HepG2 (cell line): ENCODE data around the gene TEX19. TPM values are rescaled to one million over a fixed set of nuclear protein-coding genes. Genes with fewer than 3 reads are reported as not detected.

ENCODE experiments used
- ATAC-seq: fragments of 200-7000 bp; cut with Tn5 transposase; 3 replicates; pipeline ENCODE4 v1.9.1; 2020; ENCODE audit warnings: mild to moderate bottlenecking, moderate library complexity
- BruUV-seq: library from RNA; stranded (reverse); fragments of 400-500 nt; replicated peaks from 2 replicates; lab custom pipeline; 2021; lab: Mats Ljungman, UMichigan
- CTCF ChIA-PET: fragments of 300-600 bp; formaldehyde crosslinking; extraction: SDS; loops from one replicate; lab custom pipeline; 2021; ENCODE audit warnings: low total read pairs, inconsistent platforms, low intra/inter-chr PET ratio; lab: Yijun Ruan, JAX
- POLR2A ChIA-PET: fragments of 350-600 bp; sonication (Branson Sonifier 250); formaldehyde crosslinking; loops from one replicate; lab custom pipeline; 2020; ENCODE audit warnings: antibody characterized with exemption, inconsistent platforms; lab: Yijun Ruan, JAX
- DNase-seq: peaks from one replicate; pipeline ENCODE4 v3.0.0-alpha.2; 2015; ENCODE audit warnings: low spot score
- FAIRE-seq: peaks from 3 replicates; lab custom pipeline; 2011; peaks lifted over from hg19 to GRCh38; lab: Jason Lieb, UNC
- H2AFZ ChIP-seq: one replicate; pipeline ENCODE4 v1.6.1; 2011; ENCODE audit warnings: low read length, inconsistent platforms
- H3K27ac ChIP-seq: fragments of 300-600 bp; 3 replicates; pipeline ENCODE4 v1.8.0; 2011; ENCODE audit warnings: mixed run types, mild to moderate bottlenecking, mixed read lengths, low read length, inconsistent platforms; ENCODE audit not compliant: insufficient read depth; ENCODE audit errors: extremely low read length
- H3K27me3 ChIP-seq, 2 experiments: fragments of 200-600 bp in 1 of 2; 2 replicates in 1 of 2; 3 replicates in 1 of 2; pipeline versions ENCODE4 v1.6.0 to v1.8.0; 2011; ENCODE audit warnings: low read length in 2 of 2, mild to moderate bottlenecking in 2 of 2, moderate library complexity in 2 of 2, inconsistent platforms in 1 of 2; ENCODE audit not compliant: insufficient read depth in 2 of 2, control insufficient read depth in 1 of 2
- H3K36me3 ChIP-seq, 2 experiments: fragments of 200-600 bp in 1 of 2; replicated peaks in 1 of 2; 2 replicates in 1 of 2; 3 replicates in 1 of 2; pipeline versions ENCODE4 v1.5.1 to v1.8.0; 2011; ENCODE audit warnings: low read length in 2 of 2, inconsistent platforms in 1 of 2; ENCODE audit not compliant: insufficient read depth in 2 of 2, control insufficient read depth in 1 of 2
- H3K4me1 ChIP-seq: 2 replicates; pipeline ENCODE4 v1.5.1; 2012; ENCODE audit warnings: low read length, inconsistent platforms; ENCODE audit not compliant: insufficient read depth
- H3K4me2 ChIP-seq: 2 replicates; pipeline ENCODE4 v1.6.0; 2011; ENCODE audit warnings: low read depth, low read length, inconsistent platforms
- H3K4me3 ChIP-seq, 3 experiments: fragments of 200-600 bp in 1 of 3; sonication (generic), shearing (Covaris generic) in 1 of 3; replicated peaks in 1 of 3; 2 replicates each; pipeline ENCODE4 v1.5.1; 2011 to 2016; ENCODE audit warnings: low read length in 3 of 3, inconsistent platforms in 2 of 3, low read depth in 2 of 3, mild to moderate bottlenecking in 2 of 3, control low read depth in 1 of 3, mixed read lengths in 1 of 3; ENCODE audit not compliant: insufficient read depth in 1 of 3
- H3K79me2 ChIP-seq: one replicate; pipeline ENCODE4 v1.6.1; 2011; ENCODE audit warnings: low read length, inconsistent platforms; ENCODE audit not compliant: insufficient read depth
- H3K9ac ChIP-seq: 2 replicates; pipeline ENCODE4 v1.6.0; 2011; ENCODE audit warnings: mild to moderate bottlenecking, low read depth, low read length, inconsistent platforms; ENCODE audit not compliant: insufficient read depth
- H3K9me3 ChIP-seq: 2 replicates; pipeline ENCODE4 v1.5.1; 2012; ENCODE audit warnings: mild to moderate bottlenecking, low read length
- H4K20me1 ChIP-seq: 2 replicates; pipeline ENCODE4 v1.6.0; 2011; ENCODE audit warnings: inconsistent platforms, mild to moderate bottlenecking, low read length, moderate library complexity; ENCODE audit not compliant: insufficient read depth
- CEBPG ChIP-seq: IDR thresholded peaks from 2 replicates; pipeline ENCODE4 v1.6.1; 2016
- ELF1 ChIP-seq: sonication (generic); formaldehyde crosslinking; IDR thresholded peaks from 2 replicates; pipeline ENCODE4 v1.4.0; 2020; ENCODE audit warnings: missing genetic modification reagents
- NFE2L1 ChIP-seq: sonication (generic); formaldehyde crosslinking; IDR thresholded peaks from 2 replicates; pipeline ENCODE4 v1.4.0; 2020; ENCODE audit warnings: missing genetic modification reagents, mild to moderate bottlenecking, borderline replicate concordance
- NRL ChIP-seq: sonication (generic); formaldehyde crosslinking; IDR thresholded peaks from 2 replicates; pipeline ENCODE4 v1.5.0; 2020; ENCODE audit warnings: missing genetic modification reagents, mild to moderate bottlenecking, moderate library complexity, borderline replicate concordance
- POLR2A ChIP-seq, 2 experiments: IDR thresholded peaks; 2 replicates each; pipeline ENCODE4 v1.6.1; 2011; ENCODE audit warnings: low read depth in 2 of 2, low read length in 2 of 2, mild to moderate bottlenecking in 1 of 2, moderate library complexity in 1 of 2; ENCODE audit not compliant: insufficient read depth in 1 of 2
- PPARG ChIP-seq: conservative IDR thresholded peaks from 2 replicates; pipeline ENCODE4 v1.6.1; 2016; ENCODE audit warnings: missing biosample characterization, missing genetic modification reagents
- RARA ChIP-seq: IDR thresholded peaks from 2 replicates; pipeline ENCODE4 v1.6.1; 2016; ENCODE audit warnings: missing genetic modification reagents, missing compliant biosample characterization
- RXRA ChIP-seq: sonication (generic); formaldehyde crosslinking; IDR thresholded peaks from 2 replicates; pipeline ENCODE4 v1.5.1; 2020; ENCODE audit warnings: missing genetic modification reagents
- RXRB ChIP-seq: IDR thresholded peaks from 2 replicates; pipeline ENCODE4 v1.6.1; 2016; ENCODE audit warnings: borderline replicate concordance, missing genetic modification reagents, missing compliant biosample characterization
- SALL1 ChIP-seq: sonication (generic); formaldehyde crosslinking; IDR thresholded peaks from 2 replicates; pipeline ENCODE4 v1.8.0; 2022; ENCODE audit warnings: mild to moderate bottlenecking, missing genetic modification reagents
- U2AF2 ChIP-seq: fragments of 200-400 bp; formaldehyde crosslinking; IDR thresholded peaks from 2 replicates; pipeline ENCODE4 v1.6.1; 2017; ENCODE audit warnings: low read depth, mild to moderate bottlenecking, low read length
- ZFY ChIP-seq: sonication (generic); formaldehyde crosslinking; IDR thresholded peaks from 2 replicates; pipeline ENCODE4 v1.4.0; 2020; ENCODE audit warnings: missing genetic modification reagents
- ZNF512 ChIP-seq: sonication (generic); formaldehyde crosslinking; IDR thresholded peaks from 2 replicates; pipeline ENCODE4 v1.4.0; 2020; ENCODE audit warnings: mild to moderate bottlenecking, missing genetic modification reagents
- ZNF547 ChIP-seq: sonication (generic); formaldehyde crosslinking; IDR thresholded peaks from 2 replicates; pipeline ENCODE4 v1.5.1; 2020; ENCODE audit warnings: mild to moderate bottlenecking, missing genetic modification reagents
- ZNF674 ChIP-seq: sonication (generic); formaldehyde crosslinking; IDR thresholded peaks from 2 replicates; pipeline ENCODE4 v1.5.0; 2020; ENCODE audit warnings: low read depth, mild to moderate bottlenecking, missing genetic modification reagents
- WGBS: methylation state at CpG from one replicate; pipeline ENCODE4 v1.1.6; 2017; ENCODE audit warnings: low lambda C conversion rate; 5-methylcytosine and 5-hydroxymethylcytosine counted together
- in situ Hi-C: cut with HindIII; loops from 2 replicates; pipeline ENCODE4 v1.10.0; 2017; ENCODE audit warnings: low pct_unique_long_range_greater_than_20kb; ENCODE audit not compliant: extremely low pct_ligation_motif_present
- intact Hi-C: fragments of 100-400 bp; cut with micrococcal nuclease; formaldehyde crosslinking; loops from one replicate; pipeline ENCODE4 v1.10.0; 2022; ENCODE audit not compliant: unreplicated experiment
- polyA plus RNA-seq, 8 experiments: library from polyadenylated mRNA; depleted of rRNA in 3 of 8; stranded (reverse) in 7 of 8; unstranded in 1 of 8; fragments of >200 nt; fragmentation: Illumina TruSeq in 4 of 8; extraction: Trizol in 4 of 8; gene quantifications; 2 replicates each; pipeline versions ENCODE4 v1.2.1 to v1.2.3, GENCODE V29; 2011 to 2016; ENCODE audit warnings: low read depth in 4 of 8, missing spikeins in 1 of 8, mixed read lengths in 1 of 8; ENCODE audit not compliant: insufficient read depth in 1 of 8
- total RNA-seq, 5 experiments: library from RNA; depleted of rRNA; stranded (reverse); fragments of >200 nt; fragmentation: Illumina TruSeq; extraction: Trizol; gene quantifications; 2 replicates each; pipeline ENCODE4 v1.2.3, GENCODE V29; 2016; ENCODE audit warnings: low read depth in 1 of 5
- TF ChIP-seq, protein P1 (sequence below): sonication (generic); formaldehyde crosslinking; IDR thresholded peaks from 2 replicates; pipeline ENCODE4 v1.5.1; 2020; ENCODE audit warnings: mild to moderate bottlenecking, missing genetic modification reagents, moderate library complexity
- TF ChIP-seq, protein P2 (sequence below): sonication (generic); formaldehyde crosslinking; IDR thresholded peaks from 2 replicates; pipeline ENCODE4 v1.4.0; 2020; ENCODE audit warnings: mild to moderate bottlenecking, missing genetic modification reagents

Gene TEX19
- total and polyA plus RNA-seq, 2 of the 13 experiments (the other 11 are each of a cell fraction or from before 2014, with no cell fraction given) = 1.3 to 6.0 TPM

DNA sequence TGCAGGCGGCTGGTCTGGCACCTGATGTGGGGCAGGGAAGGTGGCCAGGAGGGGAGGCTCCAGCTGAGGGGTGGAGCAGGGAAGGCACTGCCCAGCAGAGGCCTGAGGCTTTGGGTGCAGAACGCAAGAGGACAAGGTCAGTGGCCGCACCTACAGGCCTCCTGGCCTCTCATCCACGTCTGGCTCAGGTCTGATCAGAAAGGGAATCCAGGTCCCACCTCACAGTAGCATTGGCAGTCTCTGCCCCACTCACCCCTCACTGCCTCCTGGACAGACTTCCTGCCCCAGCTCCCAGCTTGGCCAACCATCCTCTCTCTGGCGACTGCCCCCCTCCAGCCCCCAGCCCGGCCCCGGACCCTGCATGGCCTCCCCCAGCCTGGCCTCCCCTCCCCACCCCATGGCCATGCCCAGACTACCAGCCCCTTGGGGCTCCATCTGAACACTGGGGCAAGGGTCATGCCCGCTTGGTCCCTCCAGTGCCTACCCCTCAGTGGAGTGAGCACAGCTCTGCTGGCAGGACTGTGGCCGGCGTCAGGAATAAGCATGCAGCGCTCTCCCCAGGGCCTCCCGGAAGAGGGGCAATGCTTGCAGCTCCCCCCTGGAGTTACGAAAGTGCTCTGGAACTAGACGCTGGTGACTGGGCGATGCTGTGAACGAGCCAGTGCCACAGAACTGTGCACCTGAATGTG lies 17.1 kb downstream of the TEX19 start:
- peaks cover 2 to 26% of the 10 kb centered on the region in 2 experiments; a peak in 4 of 5 replicates for H3K27me3 ChIP-seq
- H4K20me1 ChIP-seq = no peaks in the 10 kb centered on the region
- H3K4me2 ChIP-seq = peak overlapping the region; percentile 89
- no peaks in the 10 kb centered on the region for H3K36me3 ChIP-seq
- WGBS = 9% methylated on average over 14 of the region's 16 CpGs
- intact Hi-C loops (no loop called here), in situ Hi-C loops (no loop called here)
- DNase-seq (peak; percentile 62), FAIRE-seq (peak; percentile 63), ATAC-seq (peak; percentile 83)
- ChIA-PET CTCF (no interaction called here), POLR2A (interaction anchor here (0.7 to 1.9 kb wide), 14 partner anchors 8 to 118 kb away, joined by 3 to 38 read pairs (median 4); partner anchors contain the start of genes HEXD and TEX19)
- BruUV-seq = no TSS peak
- H3K4me1 ChIP-seq = peaks cover 75% of the 10 kb centered on the region
- H2AFZ ChIP-seq = no peak overlapping the region
- no peaks in the 10 kb centered on the region for H3K79me2 ChIP-seq
- peak overlapping the region; percentile 47 for H3K9ac ChIP-seq
- H3K27ac ChIP-seq = peak overlapping the region; percentile 58
- H3K4me3 ChIP-seq = peak overlapping the region; percentile 40 to 68 (median 57)
- no peaks in the 10 kb centered on the region for H3K9me3 ChIP-seq
- TF ChIP-seq RARA (CRISPR knock-in tag) = peak; percentile 12; the same call in 1 of the 2 replicates
- TF ChIP-seq, protein P1, sequence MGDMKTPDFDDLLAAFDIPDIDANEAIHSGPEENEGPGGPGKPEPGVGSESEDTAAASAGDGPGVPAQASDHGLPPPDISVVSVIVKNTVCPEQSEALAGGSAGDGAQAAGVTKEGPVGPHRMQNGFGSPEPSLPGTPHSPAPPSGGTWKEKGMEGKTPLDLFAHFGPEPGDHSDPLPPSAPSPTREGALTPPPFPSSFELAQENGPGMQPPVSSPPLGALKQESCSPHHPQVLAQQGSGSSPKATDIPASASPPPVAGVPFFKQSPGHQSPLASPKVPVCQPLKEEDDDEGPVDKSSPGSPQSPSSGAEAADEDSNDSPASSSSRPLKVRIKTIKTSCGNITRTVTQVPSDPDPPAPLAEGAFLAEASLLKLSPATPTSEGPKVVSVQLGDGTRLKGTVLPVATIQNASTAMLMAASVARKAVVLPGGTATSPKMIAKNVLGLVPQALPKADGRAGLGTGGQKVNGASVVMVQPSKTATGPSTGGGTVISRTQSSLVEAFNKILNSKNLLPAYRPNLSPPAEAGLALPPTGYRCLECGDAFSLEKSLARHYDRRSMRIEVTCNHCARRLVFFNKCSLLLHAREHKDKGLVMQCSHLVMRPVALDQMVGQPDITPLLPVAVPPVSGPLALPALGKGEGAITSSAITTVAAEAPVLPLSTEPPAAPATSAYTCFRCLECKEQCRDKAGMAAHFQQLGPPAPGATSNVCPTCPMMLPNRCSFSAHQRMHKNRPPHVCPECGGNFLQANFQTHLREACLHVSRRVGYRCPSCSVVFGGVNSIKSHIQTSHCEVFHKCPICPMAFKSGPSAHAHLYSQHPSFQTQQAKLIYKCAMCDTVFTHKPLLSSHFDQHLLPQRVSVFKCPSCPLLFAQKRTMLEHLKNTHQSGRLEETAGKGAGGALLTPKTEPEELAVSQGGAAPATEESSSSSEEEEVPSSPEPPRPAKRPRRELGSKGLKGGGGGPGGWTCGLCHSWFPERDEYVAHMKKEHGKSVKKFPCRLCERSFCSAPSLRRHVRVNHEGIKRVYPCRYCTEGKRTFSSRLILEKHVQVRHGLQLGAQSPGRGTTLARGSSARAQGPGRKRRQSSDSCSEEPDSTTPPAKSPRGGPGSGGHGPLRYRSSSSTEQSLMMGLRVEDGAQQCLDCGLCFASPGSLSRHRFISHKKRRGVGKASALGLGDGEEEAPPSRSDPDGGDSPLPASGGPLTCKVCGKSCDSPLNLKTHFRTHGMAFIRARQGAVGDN (CRISPR knock-in tag) = peak; percentile 77
- TF ChIP-seq ELF1 (CRISPR knock-in tag) = peak; percentile 88
- peak; percentile 66; the same call in 1 of the 2 replicates for TF ChIP-seq ZFY (CRISPR knock-in tag)
- TF ChIP-seq NRL (CRISPR knock-in tag) = no peak
- TF ChIP-seq ZNF674 = no peak
- TF ChIP-seq POLR2A (IDR thresholded peaks at IDR 0.05; ENCODE audit: insufficient read depth in 1 of 2, low read depth in 2 of 2, low read length in 2 of 2) = peak; percentile 26 to 64; a peak in 1 of 4 replicates
- TF ChIP-seq ZNF547 (CRISPR knock-in tag) = no peak
- TF ChIP-seq SALL1 = peak; percentile 70
- TF ChIP-seq RXRB = peak; percentile 50
- TF ChIP-seq, protein P2, sequence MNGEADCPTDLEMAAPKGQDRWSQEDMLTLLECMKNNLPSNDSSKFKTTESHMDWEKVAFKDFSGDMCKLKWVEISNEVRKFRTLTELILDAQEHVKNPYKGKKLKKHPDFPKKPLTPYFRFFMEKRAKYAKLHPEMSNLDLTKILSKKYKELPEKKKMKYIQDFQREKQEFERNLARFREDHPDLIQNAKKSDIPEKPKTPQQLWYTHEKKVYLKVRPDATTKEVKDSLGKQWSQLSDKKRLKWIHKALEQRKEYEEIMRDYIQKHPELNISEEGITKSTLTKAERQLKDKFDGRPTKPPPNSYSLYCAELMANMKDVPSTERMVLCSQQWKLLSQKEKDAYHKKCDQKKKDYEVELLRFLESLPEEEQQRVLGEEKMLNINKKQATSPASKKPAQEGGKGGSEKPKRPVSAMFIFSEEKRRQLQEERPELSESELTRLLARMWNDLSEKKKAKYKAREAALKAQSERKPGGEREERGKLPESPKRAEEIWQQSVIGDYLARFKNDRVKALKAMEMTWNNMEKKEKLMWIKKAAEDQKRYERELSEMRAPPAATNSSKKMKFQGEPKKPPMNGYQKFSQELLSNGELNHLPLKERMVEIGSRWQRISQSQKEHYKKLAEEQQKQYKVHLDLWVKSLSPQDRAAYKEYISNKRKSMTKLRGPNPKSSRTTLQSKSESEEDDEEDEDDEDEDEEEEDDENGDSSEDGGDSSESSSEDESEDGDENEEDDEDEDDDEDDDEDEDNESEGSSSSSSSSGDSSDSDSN (CRISPR knock-in tag) = 0 out of 2 replicates have a peak, but pooled peaks have one; percentile 39
- TF ChIP-seq NFE2L1 (CRISPR knock-in tag) = no peak
- no peak for TF ChIP-seq ZNF512 (CRISPR knock-in tag)
- peak; percentile 89 for TF ChIP-seq CEBPG (CRISPR knock-in tag)
- 0 out of 2 replicates have a peak, but pooled peaks have one; percentile 14 for TF ChIP-seq RXRA (CRISPR knock-in tag)
- peak; percentile 38; the same call in 1 of the 2 replicates for TF ChIP-seq PPARG (CRISPR knock-in tag)
- TF ChIP-seq U2AF2 = no peak
